H9 (cell line): ENCODE measurements around the gene CDH7. TPM values are rescaled to one million over a fixed set of nuclear protein-coding genes. Genes with fewer than 3 reads are reported as not detected.

Source experiments
- DNase-seq: peaks from one replicate; pipeline ENCODE4 v3.0.0-alpha.2; 2017
- H2AFZ ChIP-seq: one replicate; pipeline ENCODE4 v1.6.1; 2013; ENCODE audit warnings: mild to moderate bottlenecking, low read length, control low read depth, moderate library complexity
- H2AK5ac ChIP-seq: 2 replicates; pipeline ENCODE4 v1.6.1; 2013; ENCODE audit warnings: low read length, control low read depth, mixed read lengths; ENCODE audit not compliant: insufficient read length
- H2BK120ac ChIP-seq: one replicate; pipeline ENCODE4 v1.6.1; 2013; ENCODE audit warnings: low read depth, mild to moderate bottlenecking, low read length, control low read depth, inconsistent platforms; ENCODE audit not compliant: poor library complexity, severe bottlenecking
- H2BK12ac ChIP-seq: 2 replicates; pipeline ENCODE4 v1.6.1; 2013; ENCODE audit warnings: low read length, control low read depth, mixed read lengths, low read depth; ENCODE audit not compliant: insufficient read length
- H2BK15ac ChIP-seq: 2 replicates; pipeline ENCODE4 v1.6.1; 2013; ENCODE audit warnings: low read depth, low read length, control low read depth
- H2BK20ac ChIP-seq: one replicate; pipeline ENCODE4 v1.6.1; 2013; ENCODE audit warnings: low read depth, mild to moderate bottlenecking, low read length, control low read depth, inconsistent platforms; ENCODE audit not compliant: poor library complexity, severe bottlenecking
- H2BK5ac ChIP-seq: 2 replicates; pipeline ENCODE4 v1.6.1; 2013; ENCODE audit warnings: low read length, control low read depth, mixed read lengths; ENCODE audit not compliant: insufficient read length
- H3K14ac ChIP-seq: 2 replicates; pipeline ENCODE4 v1.6.1; 2013; ENCODE audit warnings: low read length, control low read depth; ENCODE audit not compliant: insufficient read depth
- H3K18ac ChIP-seq: 2 replicates; pipeline ENCODE4 v1.6.1; 2013; ENCODE audit warnings: low read depth, mild to moderate bottlenecking, mixed read lengths, low read length, control low read depth; ENCODE audit not compliant: insufficient read length
- H3K23ac ChIP-seq: 2 replicates; pipeline ENCODE4 v1.6.1; 2013; ENCODE audit warnings: low read length, control low read depth, mixed read lengths, low read depth; ENCODE audit not compliant: insufficient read length
- H3K23me2 ChIP-seq: 2 replicates; pipeline ENCODE4 v1.6.1; 2013; ENCODE audit warnings: low read depth, mild to moderate bottlenecking, mixed read lengths, low read length, control low read depth; ENCODE audit not compliant: insufficient read length, poor library complexity, severe bottlenecking
- H3K27ac ChIP-seq: 2 replicates; pipeline ENCODE4 v1.5.1; 2013; ENCODE audit warnings: low read length, control low read depth, mixed read lengths, low read depth; ENCODE audit not compliant: insufficient read length
- H3K27me3 ChIP-seq: 2 replicates; pipeline ENCODE4 v1.6.1; 2013; ENCODE audit warnings: low read length, control low read depth, inconsistent platforms; ENCODE audit not compliant: insufficient read depth
- H3K4ac ChIP-seq: 2 replicates; pipeline ENCODE4 v1.6.1; 2013; ENCODE audit warnings: low read depth, mild to moderate bottlenecking, control low read depth, inconsistent platforms, low read length, moderate library complexity
- H3K4me1 ChIP-seq: 2 replicates; pipeline ENCODE4 v1.6.1; 2013; ENCODE audit warnings: low read length, control low read depth, inconsistent platforms; ENCODE audit not compliant: insufficient read depth
- H3K4me2 ChIP-seq: 2 replicates; pipeline ENCODE4 v1.6.1; 2013; ENCODE audit warnings: low read length, control low read depth, mixed read lengths; ENCODE audit not compliant: insufficient read length, insufficient read depth
- H3K56ac ChIP-seq: 2 replicates; pipeline ENCODE4 v1.6.1; 2013; ENCODE audit warnings: low read depth, mild to moderate bottlenecking, mixed read lengths, low read length, control low read depth; ENCODE audit not compliant: insufficient read length
- H3K79me1 ChIP-seq: 2 replicates; pipeline ENCODE4 v1.6.1; 2013; ENCODE audit warnings: low read depth, mild to moderate bottlenecking, moderate library complexity, low read length, control low read depth, inconsistent platforms; ENCODE audit not compliant: insufficient read depth, poor library complexity, severe bottlenecking
- H3K79me2 ChIP-seq: 2 replicates; pipeline ENCODE4 v1.6.1; 2013; ENCODE audit warnings: low read length, control low read depth, inconsistent platforms; ENCODE audit not compliant: insufficient read depth
- H3K9ac ChIP-seq: 2 replicates; pipeline ENCODE4 v1.6.1; 2013; ENCODE audit warnings: low read length, control low read depth, mixed read lengths; ENCODE audit not compliant: insufficient read length; ENCODE audit errors: extremely low read depth
- H3K9me3 ChIP-seq: one replicate; pipeline ENCODE4 v1.6.1; 2013; ENCODE audit warnings: low read depth, low read length, inconsistent platforms; ENCODE audit not compliant: control insufficient read depth
- H3T11ph ChIP-seq: one replicate; pipeline ENCODE4 v1.6.1; 2013; ENCODE audit warnings: mild to moderate bottlenecking, low read length, control low read depth, inconsistent platforms
- H4K20me1 ChIP-seq: one replicate; pipeline ENCODE4 v1.6.1; 2013; ENCODE audit not compliant: control insufficient read depth, insufficient read length, insufficient read depth
- H4K5ac ChIP-seq: 2 replicates; pipeline ENCODE4 v1.6.1; 2013; ENCODE audit warnings: low read depth, mild to moderate bottlenecking, mixed read lengths, low read length, control low read depth; ENCODE audit not compliant: insufficient read length
- H4K8ac ChIP-seq: replicated peaks from 2 replicates; pipeline ENCODE4 v1.6.1; 2013; ENCODE audit warnings: low read length, control low read depth, mixed read lengths, low read depth; ENCODE audit not compliant: insufficient read length
- H4K91ac ChIP-seq: 2 replicates; pipeline ENCODE4 v1.6.1; 2013; ENCODE audit warnings: low read depth, mild to moderate bottlenecking, moderate library complexity, mixed read lengths, low read length, control low read depth; ENCODE audit not compliant: insufficient read length
- H3K27ac Mint-ChIP-seq, 3 experiments: 2 replicates in 2 of 3; 3 replicates in 1 of 3; pipeline ENCODE4 v1.8.0; 2020 to 2021; ENCODE audit warnings: mixed read lengths in 3 of 3, mild to moderate bottlenecking in 1 of 3, moderate library complexity in 1 of 3
- H3K27me3 Mint-ChIP-seq: 2 replicates; pipeline ENCODE4 v1.8.0; 2021; ENCODE audit warnings: low read depth, mild to moderate bottlenecking, moderate library complexity, mixed read lengths
- H3K36me3 Mint-ChIP-seq, 3 experiments: 2 replicates in 2 of 3; 3 replicates in 1 of 3; pipeline ENCODE4 v1.8.0; 2020 to 2021; ENCODE audit warnings: low read depth in 3 of 3, mixed read lengths in 3 of 3; ENCODE audit not compliant: insufficient read depth in 1 of 3
- H3K4me1 Mint-ChIP-seq, 2 experiments: 2 replicates each; pipeline ENCODE4 v1.8.0; 2020; ENCODE audit warnings: mixed read lengths in 2 of 2
- H3K4me3 Mint-ChIP-seq, 2 experiments: 2 replicates in 1 of 2; 3 replicates in 1 of 2; pipeline ENCODE4 v1.8.0; 2020 to 2021; ENCODE audit warnings: mild to moderate bottlenecking in 2 of 2, mixed read lengths in 2 of 2, moderate library complexity in 1 of 2
- H3K9me3 Mint-ChIP-seq, 2 experiments: 2 replicates in 1 of 2; 3 replicates in 1 of 2; pipeline ENCODE4 v1.8.0; 2020; ENCODE audit warnings: mild to moderate bottlenecking in 2 of 2, mixed read lengths in 2 of 2, moderate library complexity in 1 of 2
- WGBS: extraction: QIAGEN DNeasy Blood & Tissue Kit; methylation state at CpG from one replicate; pipeline ENCODE4 v1.1.7; 2013; ENCODE audit warnings: missing lambda C conversion rate, low lambda C conversion rate, mixed read lengths; ENCODE audit not compliant: insufficient read length; ENCODE audit errors: extremely low coverage; 5-methylcytosine and 5-hydroxymethylcytosine counted together
- total RNA-seq: library from RNA; stranded (reverse); gene quantifications from 2 replicates; pipeline ENCODE4 v1.2.1, GENCODE V29; 2021
- TF ChIP-seq, protein P1 (sequence below): fragments of 200-600 bp; sonication (generic); conservative IDR thresholded peaks from 3 replicates; pipeline ENCODE4 v1.8.0; 2021; ENCODE audit warnings: antibody characterized with exemption, mild to moderate bottlenecking

Gene CDH7
- total RNA-seq, 1 experiment from 2014 or later: 0.13 TPM

DNA sequence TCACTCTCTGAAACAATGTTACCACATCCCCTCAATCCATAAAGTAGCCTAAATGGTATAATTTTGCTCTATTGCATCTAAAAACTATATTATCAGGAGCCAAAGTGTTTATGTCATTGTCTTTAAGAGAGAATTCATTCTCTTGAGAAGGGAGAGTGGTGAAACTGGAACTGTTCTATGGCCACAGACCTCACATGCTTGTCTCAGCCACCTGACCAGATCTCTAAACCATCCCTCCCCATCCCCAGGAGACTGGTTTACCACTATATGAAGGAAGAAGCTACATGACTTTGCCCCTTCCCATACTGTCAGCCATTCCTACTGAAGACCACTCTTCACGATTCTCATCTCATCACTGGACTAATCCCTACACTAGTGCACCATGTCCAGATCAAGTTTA is 9.6 kb downstream of the CDH7 start:
- no peak overlapping the region for H2AFZ ChIP-seq
- H2AK5ac ChIP-seq: no peak overlapping the region
- DNase-seq: no peak
- H3K23me2 ChIP-seq: no peaks in the 10 kb centered on the region
- H3K56ac ChIP-seq: no peak overlapping the region
- H4K8ac ChIP-seq: no peak overlapping the region
- Mint-ChIP-seq H3K27ac (no peak overlapping the region), H3K4me1 (peaks cover 0 to 3% of the 10 kb centered on the region in 2 experiments; a peak in 2 of 4 replicates), H3K36me3 (no peaks in the 10 kb centered on the region), H3K4me3 (no peak overlapping the region), H3K27me3 (peaks cover 5% of the 10 kb centered on the region; the same call in 1 of the 2 replicates), H3K9me3 (no peaks in the 10 kb centered on the region)
- no peak overlapping the region for H3K4me2 ChIP-seq
- no peak overlapping the region for H4K91ac ChIP-seq
- no peak overlapping the region for H4K5ac ChIP-seq
- no peaks in the 10 kb centered on the region for H3K9me3 ChIP-seq
- H3K27me3 ChIP-seq: no peaks in the 10 kb centered on the region
- TF ChIP-seq, protein P1, sequence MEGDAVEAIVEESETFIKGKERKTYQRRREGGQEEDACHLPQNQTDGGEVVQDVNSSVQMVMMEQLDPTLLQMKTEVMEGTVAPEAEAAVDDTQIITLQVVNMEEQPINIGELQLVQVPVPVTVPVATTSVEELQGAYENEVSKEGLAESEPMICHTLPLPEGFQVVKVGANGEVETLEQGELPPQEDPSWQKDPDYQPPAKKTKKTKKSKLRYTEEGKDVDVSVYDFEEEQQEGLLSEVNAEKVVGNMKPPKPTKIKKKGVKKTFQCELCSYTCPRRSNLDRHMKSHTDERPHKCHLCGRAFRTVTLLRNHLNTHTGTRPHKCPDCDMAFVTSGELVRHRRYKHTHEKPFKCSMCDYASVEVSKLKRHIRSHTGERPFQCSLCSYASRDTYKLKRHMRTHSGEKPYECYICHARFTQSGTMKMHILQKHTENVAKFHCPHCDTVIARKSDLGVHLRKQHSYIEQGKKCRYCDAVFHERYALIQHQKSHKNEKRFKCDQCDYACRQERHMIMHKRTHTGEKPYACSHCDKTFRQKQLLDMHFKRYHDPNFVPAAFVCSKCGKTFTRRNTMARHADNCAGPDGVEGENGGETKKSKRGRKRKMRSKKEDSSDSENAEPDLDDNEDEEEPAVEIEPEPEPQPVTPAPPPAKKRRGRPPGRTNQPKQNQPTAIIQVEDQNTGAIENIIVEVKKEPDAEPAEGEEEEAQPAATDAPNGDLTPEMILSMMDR: no peak
- H3K79me1 ChIP-seq: no peaks in the 10 kb centered on the region
- H2BK20ac ChIP-seq: no peak overlapping the region
- H4K20me1 ChIP-seq: no peaks in the 10 kb centered on the region
- H3K18ac ChIP-seq: no peak overlapping the region
- no peak overlapping the region for H2BK12ac ChIP-seq
- WGBS: no CpG with 5 or more reads among the region's 1 CpG
- H3K9ac ChIP-seq: no peak overlapping the region
- H3K14ac ChIP-seq: no peak overlapping the region
- no peak overlapping the region for H3K4ac ChIP-seq
- H3K23ac ChIP-seq: no peak overlapping the region
- H2BK5ac ChIP-seq: no peak overlapping the region
- no peak overlapping the region for H3K27ac ChIP-seq
- no peaks in the 10 kb centered on the region for H3K79me2 ChIP-seq
- H3K4me1 ChIP-seq: no peaks in the 10 kb centered on the region
- H2BK15ac ChIP-seq: no peak overlapping the region
- no peak overlapping the region for H2BK120ac ChIP-seq
- no peak overlapping the region for H3T11ph ChIP-seq
